ENCODE results near the gene ROBO3. TPM values are rescaled to one million over a fixed set of nuclear protein-coding genes. Genes with fewer than 3 reads are reported as not detected.

ROBO3 gene
- total and polyA plus RNA-seq, 2 donors (not counting 3 experiments of a cell fraction or from before 2014, with no cell fraction given) = 27.1 to 65.4 TPM

- H3K4me1 ChIP-seq (ENCODE audit: control insufficient read depth, extremely low read depth, insufficient read depth, low read length) = peaks cover 51% of the 10 kb centered on the region
- peak overlapping the region in 1 of 3 experiments; percentile 41 for H3K4me3 ChIP-seq (replicated peaks in 1 of 3; ENCODE audit: insufficient read depth in 1 of 3, low read depth in 1 of 3, low read length in 3 of 3)
Observed at GRCh38 chr11:124900464-124900863, 35.2 kb downstream of the ROBO3 start.

More at GRCh38 chr11:124900464-124900863, 35.2 kb downstream of the ROBO3 start:
- H3K79me2 ChIP-seq (ENCODE audit: control insufficient read depth, insufficient read depth, low read length) = peaks cover 30% of the 10 kb centered on the region
- intact Hi-C loops (cut with micrococcal nuclease) = no loop called here
- H3K9me3 ChIP-seq (replicated peaks; ENCODE audit: control insufficient read depth, insufficient read depth, low read length) = no peaks in the 10 kb centered on the region
- peak overlapping the region; percentile 95 for H3K27ac ChIP-seq (ENCODE audit: insufficient read depth, low read depth, low read length)
- no peaks in the 10 kb centered on the region for H4K20me1 ChIP-seq (replicated peaks; ENCODE audit: control insufficient read depth, extremely low read depth, insufficient read depth, low read length)
- no peak for TF ChIP-seq GATA2 (IDR thresholded peaks at IDR 0.05; ENCODE audit: insufficient read depth, insufficient read length, low read depth, low read length)
- TF ChIP-seq POLR2A (IDR thresholded peaks at IDR 0.05; ENCODE audit: low read depth, low read length) = peak; percentile 67
- TF ChIP-seq POLR2AphosphoS5 (IDR thresholded peaks at IDR 0.05; ENCODE audit: insufficient read depth, low read depth, low read length) = peak; percentile 94
- TF ChIP-seq FOS (IDR thresholded peaks at IDR 0.05; ENCODE audit: borderline replicate concordance, insufficient read depth, low read length) = peak; percentile 97
- TF ChIP-seq CTCF (IDR thresholded peaks at IDR 0.05; ENCODE audit: extremely low read depth in 1 of 2, insufficient read depth in 1 of 2, low read depth in 1 of 2, low read length in 2 of 2) = no peak
- TF ChIP-seq JUN (IDR thresholded peaks at IDR 0.05; ENCODE audit: borderline replicate concordance, insufficient read depth, insufficient read length, low read depth) = peak; percentile 90
- no peak for TF ChIP-seq MAX (IDR thresholded peaks at IDR 0.05; ENCODE audit: insufficient read depth, insufficient read length)
- POLR2A ChIA-PET = interaction anchor here (1.3 to 4.2 kb wide), 3 partner anchors 16 to 53 kb away, joined by 5 to 39 read pairs (median 36); partner anchors contain the start of gene CCDC15
- peak overlapping the region; percentile 88 for H3K9ac ChIP-seq (replicated peaks; ENCODE audit: extremely low read depth, insufficient read depth, low read length)
- peak overlapping the region; percentile 78 for H3K4me2 ChIP-seq (ENCODE audit: insufficient read depth, low read length)
- no peaks in the 10 kb centered on the region for H3K9me1 ChIP-seq (replicated peaks; ENCODE audit: control insufficient read depth, extremely low read depth, insufficient read depth, low read length)
- no peaks in the 10 kb centered on the region for H3K36me3 ChIP-seq (ENCODE audit: control insufficient read depth in 2 of 2, extremely low read depth in 1 of 2, insufficient read depth in 2 of 2, low read length in 2 of 2)
- dilution Hi-C loops (cut with MboI; ENCODE audit: extremely low pct_ligation_motif_present, low sequenced_read_pairs) = no loop called here
- CTCF ChIA-PET = interaction anchor here (0.8 to 5.7 kb wide), 10 partner anchors 13 to 529 kb away, joined by 3 to 70 read pairs (median 5); partner anchors contain the start of genes CCDC15, HEPACAM and HEPN1
- no peak overlapping the region for H2AFZ ChIP-seq (ENCODE audit: low read depth, low read length)
- H3K27me3 ChIP-seq (ENCODE audit: control insufficient read depth in 2 of 2, insufficient read depth in 2 of 2, low read length in 2 of 2) = no peaks in the 10 kb centered on the region
- DNase-seq (ENCODE audit: low read depth, low spot score) (peak; percentile 75), FAIRE-seq (peak; percentile 100)
- no TSS peak for BruUV-seq (replicated peaks)
